ENCODE results near the gene PLEKHF1. TPM values are rescaled to one million over a fixed set of nuclear protein-coding genes. Genes with fewer than 3 reads are reported as not detected.
"Not testable (repeated sequence)": the region's sequence is repeated elsewhere in the genome, so short reads cannot be mapped to it uniquely, and the experiment has no call there.

The PLEKHF1 gene
- total RNA-seq, 1 donor from 2014 or later, result 26.7 TPM

- H3K27ac Mint-ChIP-seq, result peak overlapping the region; percentile 83
- peaks cover 9% of the 10 kb centered on the region for H3K36me3 Mint-ChIP-seq (ENCODE audit: low read depth)
- no peaks in the 10 kb centered on the region for H3K27me3 Mint-ChIP-seq
These were observed 1.2 kb upstream of the PLEKHF1 start for GRCh38 chr19:29663861-29664752.

GRCh38 chr19:29664753-29665214, 477 bp upstream of the PLEKHF1 start:
- peaks cover 59% of the 10 kb centered on the region for H3K4me1 Mint-ChIP-seq
- intact Hi-C loops (cut with micrococcal nuclease), result loop anchor here (1.0 to 2.0 kb wide), 2 partner anchors 9 to 42 kb away; no protein-coding TSS in a partner anchor
- DNase-seq, result no peak
- H3K9me3 Mint-ChIP-seq, result no peaks in the 10 kb centered on the region
- no peaks in the 10 kb centered on the region for H3K27me3 Mint-ChIP-seq
- peaks cover 11% of the 10 kb centered on the region for H3K36me3 Mint-ChIP-seq (ENCODE audit: low read depth)
- peak overlapping the region; percentile 77 for H3K4me3 Mint-ChIP-seq
- H3K27ac Mint-ChIP-seq, result peak overlapping the region; percentile 83

More at GRCh38 chr19:29663861-29664752, 1.2 kb upstream of the PLEKHF1 start:
- H3K4me1 Mint-ChIP-seq, result peaks cover 52% of the 10 kb centered on the region
- intact Hi-C loops (cut with micrococcal nuclease), result loop anchor here (2.0 kb wide), 1 partner anchor 41 kb away; no protein-coding TSS in a partner anchor
- H3K9me3 Mint-ChIP-seq, result no peaks in the 10 kb centered on the region
- peak; percentile 62 for DNase-seq
- H3K4me3 Mint-ChIP-seq, result peak overlapping the region; percentile 77

- Mint-ChIP-seq H3K9me3 (no peaks in the 10 kb centered on the region), H3K4me1 (peaks cover 63% of the 10 kb centered on the region), H3K4me3 (peak overlapping the region; percentile 95)
These were observed 741 bp downstream of the PLEKHF1 start for GRCh38 chr19:29665826-29666577.

GRCh38 chr19:29666578-29667386, 1.5 kb downstream of the PLEKHF1 start:
- peak; percentile 78 for DNase-seq
- H3K27me3 Mint-ChIP-seq, result no peaks in the 10 kb centered on the region
- H3K27ac Mint-ChIP-seq, result peak overlapping the region; percentile 94
- intact Hi-C loops (cut with micrococcal nuclease), result loop anchor here (1.0 to 2.0 kb wide), 2 partner anchors 25 to 48 kb away; partner anchors contain the start of gene C19orf12
- H3K36me3 Mint-ChIP-seq (ENCODE audit: low read depth), result peaks cover 28% of the 10 kb centered on the region
- peaks cover 68% of the 10 kb centered on the region for H3K4me1 Mint-ChIP-seq
- H3K9me3 Mint-ChIP-seq, result no peaks in the 10 kb centered on the region
- H3K4me3 Mint-ChIP-seq, result peak overlapping the region; percentile 95

More at GRCh38 chr19:29665826-29666577, 741 bp downstream of the PLEKHF1 start:
- peak; percentile 77 for DNase-seq
- Mint-ChIP-seq H3K27ac (peak overlapping the region; percentile 94), H3K36me3 (ENCODE audit: low read depth) (peaks cover 21% of the 10 kb centered on the region), H3K27me3 (no peaks in the 10 kb centered on the region)
- intact Hi-C loops (cut with micrococcal nuclease), result loop anchor here (1.0 to 2.0 kb wide), 4 partner anchors 7 to 49 kb away; partner anchors contain the start of gene C19orf12

GRCh38 chr19:29667387-29667783, 2.1 kb downstream of the PLEKHF1 start:
- peaks cover 32% of the 10 kb centered on the region for H3K36me3 Mint-ChIP-seq (ENCODE audit: low read depth)
- H3K4me1 Mint-ChIP-seq, result peaks cover 70% of the 10 kb centered on the region
- peak; percentile 63 for DNase-seq

GRCh38 chr19:29667901-29668341, 2.7 kb downstream of the PLEKHF1 start:
- Mint-ChIP-seq H3K27ac (peak overlapping the region; percentile 75), H3K4me3 (peak overlapping the region; percentile 95), H3K36me3 (ENCODE audit: low read depth) (peaks cover 37% of the 10 kb centered on the region), H3K4me1 (peaks cover 70% of the 10 kb centered on the region), H3K9me3 (no peaks in the 10 kb centered on the region), H3K27me3 (no peaks in the 10 kb centered on the region)
- peak; percentile 88 for DNase-seq
- intact Hi-C loops (cut with micrococcal nuclease), result loop anchor here (1.0 to 2.0 kb wide), 3 partner anchors 19 to 58 kb away; partner anchors contain the start of gene C19orf12

More at GRCh38 chr19:29667387-29667783, 2.1 kb downstream of the PLEKHF1 start:
- Mint-ChIP-seq H3K4me3 (peak overlapping the region; percentile 95), H3K27ac (peak overlapping the region; percentile 94), H3K9me3 (no peaks in the 10 kb centered on the region), H3K27me3 (no peaks in the 10 kb centered on the region)
- intact Hi-C loops (cut with micrococcal nuclease), result loop anchor here (2.0 kb wide), 1 partner anchor 47 kb away; the partner anchor contains the start of gene C19orf12

- H3K4me3 Mint-ChIP-seq, result peak overlapping the region; percentile 95
- intact Hi-C loops (cut with micrococcal nuclease), result loop anchor here (1.0 kb wide), 2 partner anchors 18 to 59 kb away; no protein-coding TSS in a partner anchor
- peaks cover 46% of the 10 kb centered on the region for H3K36me3 Mint-ChIP-seq (ENCODE audit: low read depth)
- peak overlapping the region; percentile 75 for H3K27ac Mint-ChIP-seq
- peaks cover 69% of the 10 kb centered on the region for H3K4me1 Mint-ChIP-seq
- peak; percentile 65 for DNase-seq
- no peaks in the 10 kb centered on the region for H3K27me3 Mint-ChIP-seq
- H3K9me3 Mint-ChIP-seq, result no peaks in the 10 kb centered on the region
These were observed 3.7 kb downstream of the PLEKHF1 start for GRCh38 chr19:29668746-29669609.

- DNase-seq, result no peak
- peaks cover 64% of the 10 kb centered on the region for H3K4me1 Mint-ChIP-seq
- H3K27ac Mint-ChIP-seq, result peak overlapping the region; percentile 63
- H3K9me3 Mint-ChIP-seq, result no peaks in the 10 kb centered on the region
- H3K4me3 Mint-ChIP-seq, result peak overlapping the region; percentile 95
- peaks cover 46% of the 10 kb centered on the region for H3K36me3 Mint-ChIP-seq (ENCODE audit: low read depth)
- H3K27me3 Mint-ChIP-seq, result no peaks in the 10 kb centered on the region
- intact Hi-C loops (cut with micrococcal nuclease), result no loop called here
These were observed 5.0 kb downstream of the PLEKHF1 start for GRCh38 chr19:29670255-29670654.

GRCh38 chr19:29671026-29671392, 5.7 kb downstream of the PLEKHF1 start:
- DNase-seq; intact Hi-C loops (cut with micrococcal nuclease); H3K27me3 Mint-ChIP-seq; H3K9me3 Mint-ChIP-seq: not testable (repeated sequence)
- H3K4me3 Mint-ChIP-seq, result peak overlapping the region; percentile 95
- H3K36me3 Mint-ChIP-seq (ENCODE audit: low read depth), result peaks cover 52% of the 10 kb centered on the region
- H3K27ac Mint-ChIP-seq, result peak overlapping the region; percentile 95
- peaks cover 67% of the 10 kb centered on the region for H3K4me1 Mint-ChIP-seq

- peak overlapping the region; percentile 95 for H3K27ac Mint-ChIP-seq
- peak; percentile 92 for DNase-seq
- H3K27me3 Mint-ChIP-seq, result no peaks in the 10 kb centered on the region
- no peaks in the 10 kb centered on the region for H3K9me3 Mint-ChIP-seq
- H3K4me1 Mint-ChIP-seq, result peaks cover 68% of the 10 kb centered on the region
- H3K4me3 Mint-ChIP-seq, result peak overlapping the region; percentile 95
- peaks cover 57% of the 10 kb centered on the region for H3K36me3 Mint-ChIP-seq (ENCODE audit: low read depth)
- intact Hi-C loops (cut with micrococcal nuclease), result no loop called here
These were observed 6.3 kb downstream of the PLEKHF1 start for GRCh38 chr19:29671393-29672160.

- H3K27ac Mint-ChIP-seq, result peak overlapping the region; percentile 95
- DNase-seq, result no peak
- no peaks in the 10 kb centered on the region for H3K9me3 Mint-ChIP-seq
- no peaks in the 10 kb centered on the region for H3K27me3 Mint-ChIP-seq
- intact Hi-C loops (cut with micrococcal nuclease), result no loop called here
- peak overlapping the region; percentile 95 for H3K4me3 Mint-ChIP-seq
- peaks cover 56% of the 10 kb centered on the region for H3K36me3 Mint-ChIP-seq (ENCODE audit: low read depth)
- H3K4me1 Mint-ChIP-seq, result peaks cover 66% of the 10 kb centered on the region
These were observed 7.2 kb downstream of the PLEKHF1 start for GRCh38 chr19:29672319-29672932.

Measured in activated CD4-positive, alpha-beta T cell treated with anti-CD3 and anti-CD28 coated beads, Interleukin-2, amount 10 ng/mL, durations not matched to agents 24 days and 14 days (primary cell).